Ishikawa (cell line): Measurements from ENCODE around the gene MFSD12.

Experiments used
- CEBPB ChIP-seq: IDR thresholded peaks from 2 replicates; pipeline ENCODE4 v1.6.1; 2012
- CREB1 ChIP-seq: IDR thresholded peaks from 2 replicates; pipeline ENCODE4 v1.6.1; 2012; ENCODE audit warnings: low read depth
- EGR1 ChIP-seq: IDR thresholded peaks from 2 replicates; pipeline ENCODE4 v1.6.1; 2012
- EP300 ChIP-seq: IDR thresholded peaks from 2 replicates; pipeline ENCODE4 v1.6.1; 2012; ENCODE audit warnings: borderline replicate concordance
- FOXM1 ChIP-seq: IDR thresholded peaks from 2 replicates; pipeline ENCODE4 v1.6.1; 2012; ENCODE audit warnings: low read depth, borderline replicate concordance
- NFIC ChIP-seq: IDR thresholded peaks from 2 replicates; pipeline ENCODE4 v1.6.1; 2012
- RAD21 ChIP-seq: IDR thresholded peaks from 2 replicates; pipeline ENCODE4 v1.6.1; 2012; ENCODE audit warnings: low read depth
- TAF1 ChIP-seq: IDR thresholded peaks from 2 replicates; pipeline ENCODE4 v1.6.1; 2012; ENCODE audit warnings: low read depth, mild to moderate bottlenecking
- TCF12 ChIP-seq: IDR thresholded peaks from 2 replicates; pipeline ENCODE4 v1.6.1; 2012; ENCODE audit warnings: low read depth
- TEAD4 ChIP-seq: IDR thresholded peaks from 2 replicates; pipeline ENCODE4 v1.6.1; 2012
- YY1 ChIP-seq: IDR thresholded peaks from 2 replicates; pipeline ENCODE4 v1.6.1; 2012; ENCODE audit warnings: low read depth
- ZBTB7A ChIP-seq: IDR thresholded peaks from 2 replicates; pipeline ENCODE4 v1.6.1; 2012; ENCODE audit warnings: low read depth
- TF ChIP-seq, protein P1 (sequence below): IDR thresholded peaks from 2 replicates; pipeline ENCODE4 v1.6.1; 2012
- TF ChIP-seq, protein P2 (sequence below): IDR thresholded peaks from 2 replicates; pipeline ENCODE4 v1.6.1; 2012; ENCODE audit warnings: low read depth, mild to moderate bottlenecking
- TF ChIP-seq, protein P3 (sequence below): IDR thresholded peaks from 2 replicates; pipeline ENCODE4 v1.6.1; 2012

The MFSD12 gene

DNA sequence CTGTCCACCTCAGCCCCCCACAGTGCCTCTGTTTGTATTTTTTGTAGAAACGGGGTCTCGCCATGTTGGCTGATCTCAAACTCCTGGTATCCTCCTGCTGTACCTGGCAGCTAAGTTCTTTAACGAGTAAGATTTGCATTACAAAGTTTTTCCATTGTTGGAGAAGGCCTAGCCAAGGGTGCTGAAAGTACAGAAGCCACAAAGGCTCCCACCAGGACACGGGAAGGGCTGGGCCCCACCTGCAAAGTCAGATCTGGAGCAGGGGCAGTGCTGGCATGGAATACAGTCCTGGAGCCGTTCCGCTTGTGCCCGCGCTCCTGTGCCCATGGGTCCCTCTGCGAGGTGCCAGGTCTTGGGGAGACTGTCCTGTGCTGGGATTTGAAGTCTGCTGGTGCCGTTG is 39.1 kb downstream of the MFSD12 start:
- TF ChIP-seq RAD21 (no peak), NFIC (no peak)
- TF ChIP-seq, protein P1, sequence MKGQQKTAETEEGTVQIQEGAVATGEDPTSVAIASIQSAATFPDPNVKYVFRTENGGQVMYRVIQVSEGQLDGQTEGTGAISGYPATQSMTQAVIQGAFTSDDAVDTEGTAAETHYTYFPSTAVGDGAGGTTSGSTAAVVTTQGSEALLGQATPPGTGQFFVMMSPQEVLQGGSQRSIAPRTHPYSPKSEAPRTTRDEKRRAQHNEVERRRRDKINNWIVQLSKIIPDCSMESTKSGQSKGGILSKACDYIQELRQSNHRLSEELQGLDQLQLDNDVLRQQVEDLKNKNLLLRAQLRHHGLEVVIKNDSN = no peak

DNA sequence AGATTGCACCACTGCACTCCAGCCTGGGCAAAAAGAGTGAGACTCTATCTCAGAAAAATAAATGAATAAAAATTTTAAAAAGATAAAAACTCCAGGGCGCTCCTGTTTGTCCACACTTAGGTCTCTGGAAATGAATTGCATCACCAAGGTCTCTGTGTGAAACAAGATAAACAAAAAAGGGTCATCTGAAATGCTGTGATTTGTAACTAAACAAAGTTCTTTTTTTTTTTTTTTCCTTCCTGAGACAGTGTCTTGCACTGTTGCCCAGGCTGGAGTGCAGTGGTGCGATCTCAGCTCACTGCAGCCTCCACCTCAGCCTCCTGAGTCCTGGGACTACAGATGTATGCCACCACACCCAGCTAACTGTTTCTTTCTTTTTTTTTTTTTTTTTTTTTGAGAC is 39.7 kb downstream of the MFSD12 start:
- TF ChIP-seq EGR1 (no peak), TEAD4 (no peak), TAF1 (no peak), TCF12 (no peak), RAD21 (no peak), ZBTB7A (no peak), YY1 (no peak)
- TF ChIP-seq, protein P2, sequence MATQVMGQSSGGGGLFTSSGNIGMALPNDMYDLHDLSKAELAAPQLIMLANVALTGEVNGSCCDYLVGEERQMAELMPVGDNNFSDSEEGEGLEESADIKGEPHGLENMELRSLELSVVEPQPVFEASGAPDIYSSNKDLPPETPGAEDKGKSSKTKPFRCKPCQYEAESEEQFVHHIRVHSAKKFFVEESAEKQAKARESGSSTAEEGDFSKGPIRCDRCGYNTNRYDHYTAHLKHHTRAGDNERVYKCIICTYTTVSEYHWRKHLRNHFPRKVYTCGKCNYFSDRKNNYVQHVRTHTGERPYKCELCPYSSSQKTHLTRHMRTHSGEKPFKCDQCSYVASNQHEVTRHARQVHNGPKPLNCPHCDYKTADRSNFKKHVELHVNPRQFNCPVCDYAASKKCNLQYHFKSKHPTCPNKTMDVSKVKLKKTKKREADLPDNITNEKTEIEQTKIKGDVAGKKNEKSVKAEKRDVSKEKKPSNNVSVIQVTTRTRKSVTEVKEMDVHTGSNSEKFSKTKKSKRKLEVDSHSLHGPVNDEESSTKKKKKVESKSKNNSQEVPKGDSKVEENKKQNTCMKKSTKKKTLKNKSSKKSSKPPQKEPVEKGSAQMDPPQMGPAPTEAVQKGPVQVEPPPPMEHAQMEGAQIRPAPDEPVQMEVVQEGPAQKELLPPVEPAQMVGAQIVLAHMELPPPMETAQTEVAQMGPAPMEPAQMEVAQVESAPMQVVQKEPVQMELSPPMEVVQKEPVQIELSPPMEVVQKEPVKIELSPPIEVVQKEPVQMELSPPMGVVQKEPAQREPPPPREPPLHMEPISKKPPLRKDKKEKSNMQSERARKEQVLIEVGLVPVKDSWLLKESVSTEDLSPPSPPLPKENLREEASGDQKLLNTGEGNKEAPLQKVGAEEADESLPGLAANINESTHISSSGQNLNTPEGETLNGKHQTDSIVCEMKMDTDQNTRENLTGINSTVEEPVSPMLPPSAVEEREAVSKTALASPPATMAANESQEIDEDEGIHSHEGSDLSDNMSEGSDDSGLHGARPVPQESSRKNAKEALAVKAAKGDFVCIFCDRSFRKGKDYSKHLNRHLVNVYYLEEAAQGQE = no peak

DNA sequence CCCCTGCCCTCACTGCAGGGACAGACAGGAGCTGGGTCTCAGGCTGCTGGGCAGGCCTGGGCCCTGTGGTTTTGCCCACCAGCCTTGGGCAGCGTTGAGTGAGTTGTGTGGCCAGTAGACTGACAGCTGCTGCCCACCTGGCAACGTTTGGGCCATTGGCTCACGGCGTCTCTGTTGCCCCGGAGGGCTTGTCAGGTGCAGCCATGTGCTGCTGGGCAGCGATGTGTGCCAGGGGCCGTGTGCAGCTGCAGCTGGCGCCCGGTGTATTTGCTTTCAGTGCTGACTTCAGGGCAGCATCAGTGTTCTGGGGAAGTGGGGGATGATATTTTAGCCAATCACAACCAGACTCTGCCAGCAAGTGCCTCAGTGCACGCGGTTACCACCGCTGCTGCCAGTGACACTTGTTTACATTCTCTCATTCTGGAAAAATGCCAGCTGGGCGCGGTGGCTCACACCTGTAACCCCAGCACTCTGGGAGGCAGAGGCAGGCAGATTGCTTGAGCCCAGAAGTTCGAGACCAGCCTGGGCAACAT is 40.6 kb downstream of the MFSD12 start:
- peak; percentile 58; the same call in 1 of the 2 replicates for TF ChIP-seq NFIC
- no peak for TF ChIP-seq EP300

DNA sequence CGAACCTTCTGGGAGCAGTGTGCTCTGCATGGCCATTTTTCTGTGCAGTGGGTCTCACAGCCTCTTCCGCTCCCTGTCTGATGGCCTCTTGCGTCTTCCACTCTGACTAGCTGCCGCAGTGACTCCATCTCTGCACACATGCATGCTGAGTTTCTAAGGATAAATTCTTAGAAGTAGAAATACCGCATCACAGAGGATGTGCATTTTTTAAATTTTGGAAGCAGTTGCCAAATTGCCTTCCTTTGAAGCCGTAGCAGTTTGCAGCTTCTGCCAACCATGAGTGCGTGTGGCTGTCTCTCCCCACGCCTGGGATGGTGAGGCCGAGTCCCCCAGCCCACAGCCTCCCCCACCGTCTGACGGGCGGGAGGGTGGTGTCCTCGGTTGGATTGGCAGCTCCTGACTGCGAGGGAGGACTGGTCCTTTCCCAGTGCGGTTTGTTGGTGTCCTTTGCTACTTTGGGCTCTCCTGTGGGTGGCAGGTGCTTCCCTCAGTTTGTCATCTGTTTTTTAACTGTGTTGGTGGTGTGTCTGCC is 41.4 kb downstream of the MFSD12 start:
- TF ChIP-seq ZBTB7A = no peak
- no peak for TF ChIP-seq NFIC
- TF ChIP-seq TEAD4 = no peak
- TF ChIP-seq TAF1 = no peak
- no peak for TF ChIP-seq FOXM1
- no peak for TF ChIP-seq CEBPB
- TF ChIP-seq EP300 = no peak
- no peak for TF ChIP-seq TCF12
- TF ChIP-seq CREB1 = no peak
- TF ChIP-seq, protein P2 = no peak
- TF ChIP-seq, protein P1 = no peak
- no peak for TF ChIP-seq YY1

DNA sequence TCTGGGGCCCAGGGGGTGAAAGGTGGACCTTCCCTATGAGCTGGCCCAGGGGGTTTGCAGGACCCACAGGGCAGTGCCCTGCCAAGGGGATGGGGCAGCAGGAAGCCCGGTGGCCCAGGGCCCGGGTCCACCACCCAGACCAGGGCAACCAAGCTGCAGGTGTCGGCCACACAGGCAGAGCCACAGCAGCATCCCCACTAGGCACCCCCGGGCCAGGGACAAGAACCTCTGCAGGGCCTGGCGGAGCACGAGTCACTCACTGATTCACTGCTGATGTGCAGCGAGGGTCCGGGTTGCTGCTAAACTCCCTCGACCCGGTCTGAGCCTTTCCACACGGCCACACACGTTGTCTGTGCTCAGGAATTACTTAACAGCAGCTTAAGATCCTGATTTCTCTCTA is 42.5 kb downstream of the MFSD12 start:
- TF ChIP-seq NFIC = no peak

DNA sequence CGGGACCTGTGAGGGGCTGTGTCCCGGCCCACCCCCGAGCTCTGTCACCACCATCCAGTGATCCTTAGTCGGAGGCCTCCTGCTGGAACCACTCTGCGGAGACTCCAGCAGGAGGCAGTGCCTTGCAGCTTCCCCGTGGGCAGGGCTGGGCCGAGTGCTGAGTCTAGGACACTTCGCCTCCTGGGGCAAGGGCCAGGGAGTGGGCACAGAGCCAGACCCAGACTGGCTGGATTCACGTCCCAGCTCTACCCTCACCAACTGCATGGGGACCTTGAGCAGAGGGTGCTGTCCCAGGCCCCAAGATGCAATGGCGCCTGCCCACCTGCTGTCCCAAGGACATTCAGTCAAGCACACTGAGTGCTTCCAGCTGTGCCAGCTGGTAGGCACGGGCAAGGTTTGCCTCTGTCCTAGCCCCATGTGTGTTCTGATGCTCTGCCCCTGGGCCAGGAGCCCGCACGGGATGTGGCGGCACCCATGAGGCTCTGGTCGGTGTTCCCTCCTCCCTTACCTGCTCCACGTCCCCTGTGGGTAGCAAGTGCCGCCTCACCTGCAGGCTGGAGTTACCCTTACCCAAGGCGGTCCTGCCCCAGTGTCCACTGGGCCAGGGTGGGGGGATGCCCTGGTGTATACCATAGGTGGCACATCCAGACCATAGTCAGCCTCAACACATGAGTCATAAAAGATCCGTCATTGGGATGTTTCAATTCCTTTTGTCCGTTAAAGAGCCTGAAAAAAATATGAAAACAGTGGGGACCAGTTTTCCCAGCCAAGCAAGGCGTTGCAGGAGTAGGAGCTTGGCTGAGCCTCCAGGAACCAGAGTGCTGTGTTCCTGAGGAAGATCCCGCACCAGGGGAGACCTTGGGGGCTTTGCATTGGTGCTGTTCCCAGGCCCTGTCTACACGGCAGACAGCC is 43.9 kb downstream of the MFSD12 start:
- no peak for TF ChIP-seq NFIC
- no peak for TF ChIP-seq CREB1
- TF ChIP-seq, protein P3, sequence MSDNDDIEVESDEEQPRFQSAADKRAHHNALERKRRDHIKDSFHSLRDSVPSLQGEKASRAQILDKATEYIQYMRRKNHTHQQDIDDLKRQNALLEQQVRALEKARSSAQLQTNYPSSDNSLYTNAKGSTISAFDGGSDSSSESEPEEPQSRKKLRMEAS = no peak
- TF ChIP-seq YY1 = no peak
- TF ChIP-seq EGR1 = no peak
- no peak for TF ChIP-seq RAD21
- no peak for TF ChIP-seq CEBPB
- no peak for TF ChIP-seq TCF12
- no peak for TF ChIP-seq ZBTB7A

DNA sequence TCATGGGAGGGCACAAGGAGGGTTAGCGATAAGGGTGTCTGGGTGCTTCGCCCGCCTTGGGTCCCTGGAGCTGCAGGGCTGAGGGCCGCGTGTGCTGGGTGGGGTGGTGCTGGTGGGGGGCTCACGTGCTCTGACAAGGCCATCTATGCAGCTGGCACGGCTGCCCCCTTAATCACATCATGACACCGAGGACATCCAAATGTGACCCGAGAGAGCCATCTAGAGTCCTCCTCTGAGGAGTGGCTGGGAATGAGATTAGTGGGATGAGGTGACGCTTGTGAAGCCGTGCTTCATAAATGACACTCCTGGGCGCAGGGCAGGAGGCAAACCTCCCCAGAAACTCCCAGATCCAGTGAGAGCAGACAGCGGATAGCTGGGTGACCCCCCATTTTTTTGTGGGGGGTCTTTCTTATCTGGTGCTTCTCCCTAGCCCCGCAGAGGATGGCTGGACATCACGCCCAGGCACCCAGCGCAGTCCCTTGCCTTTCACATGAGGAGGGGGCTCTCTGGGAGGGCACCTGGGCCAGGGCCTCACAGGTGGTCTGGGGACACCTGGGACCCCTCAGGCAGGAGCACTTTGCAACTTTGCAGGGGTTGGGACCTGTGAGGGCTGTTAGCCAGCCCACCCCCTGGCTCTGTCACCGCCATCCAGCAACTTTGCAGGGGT is 44.7 kb downstream of the MFSD12 start:
- TF ChIP-seq EGR1 (no peak), EP300 (no peak), ZBTB7A (no peak), FOXM1 (no peak), CEBPB (no peak), NFIC (no peak), TEAD4 (no peak), YY1 (no peak), RAD21 (no peak), CREB1 (no peak), TCF12 (no peak), TAF1 (no peak)
- TF ChIP-seq, protein P1 = no peak
- TF ChIP-seq, protein P2 = no peak
- TF ChIP-seq, protein P3 = no peak
